SKM-1 (cell line): Measurements from ENCODE around the gene SPG11.
"Not testable (repeated sequence)": the region's sequence is repeated elsewhere in the genome, so short reads cannot be mapped to it uniquely, and the experiment has no call there.

Experiments
- DNase-seq: peaks from one replicate; lab custom pipeline; 2025; ENCODE audit not compliant: unreplicated experiment; lab: John Stamatoyannopoulos, UW

SPG11 gene

GRCh38 chr15:44682809-44683682 lies 19.6 kb upstream of the SPG11 start:
- not testable (repeated sequence) for DNase-seq

GRCh38 chr15:44682211-44682610 lies 18.7 kb upstream of the SPG11 start:
- DNase-seq: peak; percentile 45

- DNase-seq: no peak
These were observed 13.2 kb upstream of the SPG11 start for GRCh38 chr15:44676676-44677075.

- no peak for DNase-seq
These were observed 12.4 kb upstream of the SPG11 start for GRCh38 chr15:44675911-44676310.

- no peak for DNase-seq
These were observed 10.2 kb upstream of the SPG11 start for GRCh38 chr15:44673639-44674038.

- no peak for DNase-seq
These were observed 6.9 kb upstream of the SPG11 start for GRCh38 chr15:44670087-44670950.

GRCh38 chr15:44668921-44669320 lies 5.5 kb upstream of the SPG11 start:
- DNase-seq: no peak

GRCh38 chr15:44667039-44667360 lies 3.5 kb upstream of the SPG11 start:
- DNase-seq: no peak

GRCh38 chr15:44666210-44667038 lies 3.0 kb upstream of the SPG11 start:
- no peak for DNase-seq

GRCh38 chr15:44662478-44663409 lies 718 bp downstream of the SPG11 start:
- peak; percentile 14 for DNase-seq

GRCh38 chr15:44661576-44661975 lies 1.9 kb downstream of the SPG11 start:
- DNase-seq: no peak

GRCh38 chr15:44659056-44659455 lies 4.4 kb downstream of the SPG11 start:
- no peak for DNase-seq

- no peak for DNase-seq
These were observed 6.1 kb downstream of the SPG11 start for GRCh38 chr15:44657378-44657777.

- DNase-seq: no peak
These were observed 6.5 kb downstream of the SPG11 start for GRCh38 chr15:44656913-44657312.

- no peak for DNase-seq
These were observed 7.2 kb downstream of the SPG11 start for GRCh38 chr15:44656298-44656697.

GRCh38 chr15:44654858-44655257 lies 8.6 kb downstream of the SPG11 start:
- no peak for DNase-seq

GRCh38 chr15:44647637-44648036 lies 15.8 kb downstream of the SPG11 start:
- DNase-seq: no peak

- no peak for DNase-seq
These were observed 16.4 kb downstream of the SPG11 start for GRCh38 chr15:44647036-44647435.

GRCh38 chr15:44646460-44646859 lies 17.0 kb downstream of the SPG11 start:
- DNase-seq: no peak

- no peak for DNase-seq
These were observed 21.8 kb downstream of the SPG11 start for GRCh38 chr15:44641651-44642050.
